HG02588 (cell line): ENCODE measurements around the gene RIC8B.
A peak's percentile ranks its signal among the peaks of the same experiment; 100 is the strongest.
"Not testable (repeated sequence)": the region's sequence is repeated elsewhere in the genome, so short reads cannot be mapped to it uniquely, and the experiment has no call there.

ENCODE experiments used
- ATAC-seq: cut with Tn5 transposase; IDR thresholded peaks from one replicate; pipeline ENCODE4 v1.9.1; 2021; ENCODE audit warnings: mild to moderate bottlenecking, moderate library complexity; ENCODE audit not compliant: unreplicated experiment

Gene RIC8B

GRCh38 chr12:106897981-106898901 lies 123.8 kb downstream of the RIC8B start:
- no peak for ATAC-seq

GRCh38 chr12:106900554-106900953 lies 126.1 kb downstream of the RIC8B start:
- ATAC-seq, result no peak

GRCh38 chr12:106901276-106901675 lies 126.8 kb downstream of the RIC8B start:
- no peak for ATAC-seq

- ATAC-seq, result no peak
These were observed 127.6 kb downstream of the RIC8B start for GRCh38 chr12:106902053-106902452.

- peak; percentile 71 for ATAC-seq
These were observed 128.9 kb downstream of the RIC8B start for GRCh38 chr12:106903241-106903945.

GRCh38 chr12:106906715-106907114 lies 132.2 kb downstream of the RIC8B start:
- ATAC-seq, result no peak

- no peak for ATAC-seq
These were observed 132.9 kb downstream of the RIC8B start for GRCh38 chr12:106907411-106907810.

- ATAC-seq, result no peak
These were observed 133.4 kb downstream of the RIC8B start for GRCh38 chr12:106907846-106908245.

GRCh38 chr12:106908561-106908960 lies 134.1 kb downstream of the RIC8B start:
- no peak for ATAC-seq

- ATAC-seq, result no peak
These were observed 135.7 kb downstream of the RIC8B start for GRCh38 chr12:106910202-106910601.

- no peak for ATAC-seq
These were observed 137.1 kb downstream of the RIC8B start for GRCh38 chr12:106911581-106911980.

- ATAC-seq, result no peak
These were observed 139.0 kb downstream of the RIC8B start for GRCh38 chr12:106913456-106913855.

GRCh38 chr12:106914796-106915634 lies 140.5 kb downstream of the RIC8B start:
- peak; percentile 63 for ATAC-seq

- ATAC-seq, result no peak
These were observed 141.1 kb downstream of the RIC8B start for GRCh38 chr12:106915635-106916026.

GRCh38 chr12:106917503-106917902 lies 143.0 kb downstream of the RIC8B start:
- no peak for ATAC-seq

- ATAC-seq, result no peak
These were observed 144.3 kb downstream of the RIC8B start for GRCh38 chr12:106918746-106919145.

- no peak for ATAC-seq
These were observed 145.5 kb downstream of the RIC8B start for GRCh38 chr12:106919910-106920544.

GRCh38 chr12:106921976-106922375 lies 147.5 kb downstream of the RIC8B start:
- ATAC-seq, result not testable (repeated sequence)

- not testable (repeated sequence) for ATAC-seq
These were observed 149.1 kb downstream of the RIC8B start for GRCh38 chr12:106923594-106923993.

- no peak for ATAC-seq
These were observed 149.9 kb downstream of the RIC8B start for GRCh38 chr12:106924268-106924861.
